Measurements from ENCODE around the gene OSBPL3.
"Not testable (repeated sequence)": the region's sequence is repeated elsewhere in the genome, so short reads cannot be mapped to it uniquely, and the experiment has no call there.

OSBPL3 gene

DNA sequence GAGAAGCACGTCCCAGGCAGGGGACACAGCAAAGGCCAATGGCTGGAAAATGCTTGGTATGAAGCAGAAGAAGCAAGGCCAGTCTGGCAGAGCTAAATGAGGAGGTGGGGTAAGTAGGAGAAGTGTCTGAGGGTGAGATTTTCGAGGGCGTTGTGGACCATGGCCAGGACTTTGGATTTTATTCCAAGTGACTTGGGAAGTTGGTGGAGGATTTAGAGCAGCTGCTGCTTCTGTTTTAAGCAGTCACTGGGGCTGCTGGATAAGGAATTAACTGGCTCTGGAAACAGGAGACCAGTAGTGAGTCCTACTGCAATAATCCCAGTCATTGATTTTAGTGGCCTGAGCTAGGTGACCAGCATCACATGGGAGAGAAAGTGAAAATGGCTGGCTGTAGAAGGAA is 155.1 kb downstream of the OSBPL3 start:
- no peak for DNase-seq

DNA sequence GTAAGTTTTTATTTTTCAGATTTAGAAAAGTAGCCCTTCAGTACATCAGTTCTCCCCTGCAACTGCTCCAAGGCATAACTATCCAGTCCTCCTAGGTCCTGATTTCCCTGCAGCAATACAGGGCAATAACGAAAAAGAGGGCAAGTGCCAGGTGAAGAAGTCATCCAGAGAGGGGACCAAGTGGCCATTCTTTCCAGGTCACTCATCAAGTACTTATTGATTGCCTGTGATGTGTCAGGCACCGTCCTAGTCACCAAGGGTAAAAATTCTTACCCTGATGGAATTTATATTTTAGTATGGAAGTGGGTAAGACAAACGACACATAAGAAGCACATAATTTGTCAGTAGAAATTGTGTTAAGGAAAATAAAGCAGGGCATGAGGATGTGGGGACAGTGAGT is 155.6 kb downstream of the OSBPL3 start:
- DNase-seq: no peak

DNA sequence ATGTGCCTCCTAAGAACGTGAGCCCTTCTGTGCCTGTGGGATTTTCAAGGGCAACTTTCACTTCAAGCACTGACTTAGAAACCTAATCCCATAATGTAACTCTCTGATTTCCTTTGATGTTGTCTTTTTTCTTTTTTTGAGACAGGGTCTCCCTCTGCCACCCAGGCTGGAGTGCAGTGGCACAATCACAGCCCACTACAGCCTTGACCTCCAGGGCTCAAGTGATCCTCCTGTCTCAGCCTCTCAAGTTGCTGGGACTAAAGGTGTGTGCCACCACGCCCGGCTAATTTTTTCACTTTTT is 158.3 kb downstream of the OSBPL3 start:
- DNase-seq: no peak

DNA sequence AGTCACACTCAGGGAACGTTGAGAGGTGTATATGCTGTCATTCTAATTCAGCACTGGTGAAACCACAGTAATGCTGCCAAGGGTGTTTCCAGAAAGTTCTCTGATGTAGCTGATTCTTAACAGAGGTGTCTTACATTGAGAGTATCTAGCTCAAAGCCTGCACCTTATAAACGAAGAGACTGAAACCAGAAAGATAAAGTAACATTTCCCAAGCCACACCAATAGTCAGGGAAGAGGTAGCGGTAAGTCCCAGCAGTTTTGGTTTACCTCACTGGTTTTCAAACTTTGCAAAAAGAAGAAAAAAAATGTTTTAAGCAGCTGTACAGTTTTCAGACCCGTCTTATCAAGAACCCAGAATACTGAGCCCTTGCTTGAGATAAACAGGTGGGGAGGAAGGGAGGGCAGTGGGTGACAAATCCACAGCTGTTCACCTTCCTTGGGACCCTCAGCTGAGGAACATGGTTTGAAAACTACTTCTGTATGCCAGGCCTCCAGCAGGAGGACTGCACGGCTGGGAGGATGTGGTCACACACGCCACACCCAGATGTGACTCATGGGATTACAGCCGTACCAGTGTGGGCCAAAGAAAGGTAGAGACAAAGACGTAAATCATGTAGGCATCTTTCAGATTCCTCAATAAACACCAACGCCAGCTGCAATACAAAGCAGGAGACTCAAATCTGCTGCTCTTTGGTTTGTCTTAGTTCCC is 158.8 kb downstream of the OSBPL3 start:
- DNase-seq: peak; percentile 77

DNA sequence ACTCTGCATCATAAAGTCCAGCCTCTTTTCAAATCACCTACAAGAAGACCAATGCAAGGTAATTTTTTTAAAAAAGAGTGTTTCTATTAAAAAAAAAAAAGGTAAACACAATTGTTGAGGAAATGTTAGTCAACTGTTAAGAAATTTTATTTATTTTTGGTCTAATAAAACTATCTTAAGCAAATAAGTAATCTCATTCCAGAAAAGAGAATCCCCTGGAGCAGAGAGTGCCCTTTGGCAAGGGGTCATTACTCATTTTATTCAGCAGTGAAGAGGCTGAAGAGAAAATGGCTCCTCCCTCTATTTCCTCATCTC is 159.3 kb downstream of the OSBPL3 start:
- DNase-seq: no peak

DNA sequence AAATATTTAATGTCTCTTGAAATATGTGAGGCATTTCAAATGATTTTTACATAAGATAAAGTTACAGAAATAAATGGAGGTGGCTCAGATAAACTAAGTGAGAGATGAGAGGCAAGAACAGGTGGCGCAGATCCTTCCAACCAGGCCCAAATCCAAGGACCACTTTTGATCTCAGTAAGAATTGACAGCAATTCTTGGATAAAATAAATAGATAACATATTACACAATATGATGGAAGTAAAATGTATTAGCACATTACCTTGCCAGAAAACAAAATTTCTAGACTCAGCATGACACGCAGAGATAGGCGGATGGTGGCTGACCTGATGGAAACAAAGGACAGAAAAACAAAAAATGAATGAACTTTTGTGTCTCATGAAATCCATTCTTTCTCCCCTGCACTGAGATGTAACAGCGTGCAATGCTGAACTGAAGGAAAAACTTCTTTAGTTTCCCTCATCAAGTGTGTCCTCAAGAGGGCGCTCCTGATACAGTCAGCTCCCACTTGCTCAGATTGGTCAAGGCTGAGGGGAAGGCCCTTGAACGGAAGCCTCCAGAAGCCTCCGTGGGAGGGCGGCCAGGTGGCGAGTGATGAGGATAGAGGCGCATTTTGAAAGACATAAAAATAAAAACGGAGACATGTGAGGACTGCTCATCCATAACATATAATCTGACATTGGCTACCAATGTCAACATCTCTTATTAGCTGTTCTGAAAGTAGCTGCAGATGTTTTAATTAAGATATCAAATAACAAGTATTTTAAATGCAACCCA is 159.9 kb downstream of the OSBPL3 start:
- DNase-seq: peak; percentile 60

DNA sequence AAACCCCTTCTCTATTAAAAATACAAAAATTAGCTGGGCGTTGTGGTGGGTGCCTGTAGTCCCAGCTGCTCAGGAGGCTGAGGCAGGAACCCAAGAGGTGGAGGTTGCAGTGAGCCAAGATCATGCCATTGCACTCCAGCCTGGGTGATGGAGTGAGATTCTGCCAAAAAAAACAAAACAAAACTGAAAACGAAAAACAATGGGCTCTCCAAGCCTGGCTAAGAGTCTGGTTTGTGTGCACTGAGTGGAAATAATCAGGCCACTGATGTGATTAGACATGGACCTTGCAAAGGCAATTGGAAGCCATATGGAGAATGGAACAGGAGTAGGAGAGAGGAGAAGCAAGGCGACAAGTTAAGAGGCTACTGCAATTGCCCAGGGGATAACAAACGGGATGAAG is 162.6 kb downstream of the OSBPL3 start:
- DNase-seq: no peak

DNA sequence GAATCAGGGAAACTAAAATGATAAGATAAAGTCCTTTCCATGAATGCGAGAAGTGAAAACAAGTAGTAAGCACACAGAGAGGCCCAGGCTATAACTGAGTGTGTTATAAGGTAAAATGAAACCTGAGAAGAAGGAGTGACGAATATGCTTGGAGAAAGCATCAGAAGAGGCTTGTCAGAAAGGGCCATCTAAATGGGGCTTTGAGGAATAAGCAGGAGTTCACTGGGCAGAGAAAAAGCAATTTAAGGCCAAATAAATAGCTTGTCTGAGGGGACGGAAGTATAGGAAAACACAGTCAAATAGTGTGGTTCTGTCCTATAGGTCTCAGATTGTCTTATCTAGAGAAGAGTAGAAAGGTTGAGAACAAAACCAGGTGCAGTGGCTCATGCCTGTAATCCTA is 163.1 kb downstream of the OSBPL3 start:
- DNase-seq: no peak

DNA sequence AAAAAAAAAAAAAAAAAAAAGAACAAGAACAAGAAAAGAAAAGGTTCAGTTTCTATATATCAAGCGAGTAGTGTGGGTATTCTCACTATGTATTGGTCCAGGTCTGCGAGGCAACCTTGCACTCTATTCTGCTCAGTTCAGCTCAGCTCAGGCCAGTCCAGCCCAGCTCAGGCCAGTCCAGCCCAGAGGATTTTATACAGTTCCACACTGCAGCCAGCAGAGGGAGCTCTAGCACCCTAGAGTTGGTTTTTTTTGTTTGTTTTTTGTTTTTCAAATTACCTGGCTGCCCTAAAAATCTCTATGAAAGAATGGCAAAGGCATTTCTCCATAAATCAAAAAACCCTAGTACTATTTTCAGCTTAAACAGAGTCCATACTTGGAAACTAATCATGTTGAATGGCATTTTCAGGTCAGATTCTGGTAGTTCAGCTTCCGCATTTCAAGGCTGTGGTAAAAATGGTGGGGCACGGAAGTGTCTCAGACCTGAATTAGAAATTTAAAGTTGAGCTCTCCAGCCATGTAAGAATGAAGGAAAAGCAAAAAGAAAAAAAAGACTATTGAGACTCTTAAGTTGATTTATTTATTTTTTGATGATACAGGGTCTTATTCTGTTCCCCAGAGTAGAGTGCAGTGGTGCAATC is 167.6 kb downstream of the OSBPL3 start:
- peak; percentile 44 for DNase-seq

DNA sequence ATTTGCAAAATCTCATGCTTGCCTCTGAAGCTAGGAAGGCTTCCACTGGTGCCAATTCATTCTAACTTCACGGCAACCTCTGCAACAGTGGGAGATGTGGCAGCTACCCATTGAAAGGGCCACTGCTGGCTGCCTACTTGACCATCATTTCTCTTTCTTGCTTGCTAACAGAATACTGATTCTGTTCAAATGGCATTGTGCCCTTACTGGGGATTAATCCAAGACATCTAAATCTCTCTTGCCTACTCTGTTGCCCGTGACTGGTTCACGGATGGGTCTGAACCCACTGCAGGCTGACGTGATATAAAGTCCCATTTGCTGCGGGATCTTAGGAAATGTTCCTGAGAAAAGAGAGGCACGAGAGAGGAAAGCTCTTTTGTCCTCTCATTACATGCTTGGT is 171.5 kb downstream of the OSBPL3 start:
- no peak for DNase-seq

DNA sequence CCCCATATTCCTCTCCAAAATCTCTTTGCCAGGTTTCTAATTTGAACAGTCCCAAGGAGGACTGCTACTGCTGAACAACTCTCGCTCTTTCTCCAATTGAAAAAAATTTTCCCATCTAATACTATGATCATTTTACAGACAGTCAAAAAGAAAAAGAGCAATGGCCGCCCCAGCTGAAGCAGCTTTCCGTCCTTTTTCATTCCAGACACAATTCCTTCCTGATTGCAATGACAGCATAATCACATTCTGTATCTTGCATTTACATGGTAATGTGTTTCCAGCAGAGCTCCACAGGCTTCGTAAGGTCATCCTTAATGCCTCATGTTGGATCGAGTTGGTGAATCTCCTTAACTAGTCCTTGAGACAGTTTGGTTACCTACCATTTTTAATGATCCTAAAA is 177.7 kb downstream of the OSBPL3 start:
- no peak for DNase-seq

DNA sequence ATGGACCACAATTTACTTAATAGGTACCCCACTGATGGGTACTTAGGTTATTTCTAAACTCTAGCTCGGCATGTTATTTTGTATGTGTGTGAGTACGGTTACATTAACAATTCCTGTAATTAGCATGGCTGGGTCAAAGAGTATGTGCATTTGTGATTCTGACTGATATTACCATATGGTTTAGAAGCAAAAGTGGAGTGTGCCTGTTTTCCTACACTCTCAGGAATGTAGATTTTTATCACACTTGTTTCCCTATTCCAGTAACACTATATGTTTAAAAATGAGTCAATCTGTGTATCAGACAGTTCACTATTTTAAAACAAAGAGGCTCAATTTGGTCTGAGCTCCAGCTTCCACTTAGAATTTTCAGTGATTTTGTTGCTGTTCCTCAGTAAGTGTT is 178.1 kb downstream of the OSBPL3 start:
- DNase-seq: no peak

DNA sequence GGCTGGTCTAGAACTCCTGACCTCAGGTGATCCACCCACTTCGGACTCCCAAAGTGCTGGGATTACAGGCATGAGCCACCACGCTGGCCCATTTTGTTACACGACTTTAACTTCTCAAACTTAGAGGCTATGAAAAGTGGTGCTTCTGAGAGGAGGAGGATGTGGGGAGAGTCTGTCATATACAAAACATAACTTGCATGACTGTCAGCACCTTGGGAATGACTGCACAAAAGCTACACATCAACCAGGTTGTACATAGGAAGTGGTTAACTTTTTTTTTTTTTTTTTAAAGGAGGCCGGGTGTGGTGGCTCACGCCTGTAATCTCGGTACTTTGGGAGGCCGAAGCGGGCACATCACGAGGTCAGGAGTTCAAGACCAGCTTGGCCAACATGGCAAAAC is 179.3 kb downstream of the OSBPL3 start:
- no peak for DNase-seq

DNA sequence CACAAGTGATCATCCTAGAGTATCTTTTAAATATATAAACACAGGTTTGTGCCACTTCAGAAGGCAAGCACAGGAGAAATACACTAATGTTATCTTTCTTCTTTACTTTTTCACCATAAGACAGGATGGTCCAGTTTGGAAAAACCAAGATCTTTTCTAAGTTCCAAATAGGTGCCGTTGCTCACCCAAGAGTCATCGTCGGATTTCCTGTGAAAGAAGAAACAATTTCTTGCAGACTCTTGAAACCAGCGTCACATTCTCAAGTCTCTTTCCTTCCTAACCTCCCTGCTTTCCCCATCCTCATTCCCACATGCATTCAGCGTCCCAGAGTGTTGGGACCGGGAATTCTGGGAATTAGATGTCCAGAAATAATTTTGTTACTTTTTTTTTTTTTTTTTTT is 179.9 kb downstream of the OSBPL3 start:
- DNase-seq: no peak

DNA sequence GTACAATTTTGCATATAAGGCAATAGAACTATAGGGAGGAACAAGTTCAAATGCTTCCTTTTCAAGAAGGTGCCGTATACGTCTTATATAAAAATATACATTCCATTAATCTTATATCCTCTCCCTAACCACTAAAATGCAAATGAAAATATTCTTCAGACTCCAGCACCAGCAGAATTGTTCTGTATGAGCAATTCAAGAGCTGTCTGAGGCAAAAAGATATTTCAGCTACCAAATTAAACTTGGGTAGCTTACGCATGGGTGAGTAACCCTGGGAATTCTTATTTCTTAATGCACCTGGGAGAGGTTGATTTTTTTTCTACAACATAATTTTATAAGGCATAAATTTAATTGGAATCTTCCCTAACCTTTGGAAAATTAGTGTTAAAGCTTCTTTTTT is 180.5 kb downstream of the OSBPL3 start:
- no peak for DNase-seq

DNA sequence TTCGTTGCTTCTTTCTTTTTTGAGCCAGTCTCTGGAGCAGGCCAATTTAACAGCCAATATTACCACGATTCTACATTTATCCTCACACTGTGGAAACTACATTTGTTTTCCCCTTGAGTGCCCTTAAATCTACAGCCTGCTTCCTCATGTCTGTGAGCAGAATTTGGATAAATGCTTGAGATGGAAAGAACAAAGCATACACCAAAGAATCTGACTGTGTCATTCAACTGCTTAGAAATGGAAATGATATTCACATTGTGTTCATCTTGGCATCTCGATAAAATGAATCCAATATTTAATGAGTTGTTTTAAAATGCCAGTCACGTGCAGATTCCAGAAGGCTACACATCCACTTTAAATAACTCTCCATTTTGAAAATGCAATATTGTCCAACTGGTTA is 181.7 kb downstream of the OSBPL3 start:
- DNase-seq: no peak

DNA sequence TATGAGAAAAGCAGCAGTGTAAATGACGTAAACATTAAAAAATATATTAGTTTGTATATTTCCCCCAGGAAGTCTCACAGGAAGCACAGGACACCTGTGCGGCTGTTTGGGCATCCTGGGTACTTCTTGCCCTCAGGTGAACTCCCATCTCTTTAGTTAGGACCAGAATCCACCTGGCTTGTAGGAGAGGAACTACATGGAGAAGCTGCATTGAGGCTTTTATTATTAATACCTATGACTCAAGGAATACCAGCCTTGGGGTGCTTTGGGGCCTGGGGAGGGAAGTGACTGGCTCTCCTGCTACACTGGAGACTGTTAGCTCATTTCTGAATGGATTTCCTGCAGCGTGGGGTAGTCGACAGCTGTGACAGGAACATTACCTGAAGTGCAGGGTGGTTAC is 182.7 kb downstream of the OSBPL3 start:
- DNase-seq: no peak

DNA sequence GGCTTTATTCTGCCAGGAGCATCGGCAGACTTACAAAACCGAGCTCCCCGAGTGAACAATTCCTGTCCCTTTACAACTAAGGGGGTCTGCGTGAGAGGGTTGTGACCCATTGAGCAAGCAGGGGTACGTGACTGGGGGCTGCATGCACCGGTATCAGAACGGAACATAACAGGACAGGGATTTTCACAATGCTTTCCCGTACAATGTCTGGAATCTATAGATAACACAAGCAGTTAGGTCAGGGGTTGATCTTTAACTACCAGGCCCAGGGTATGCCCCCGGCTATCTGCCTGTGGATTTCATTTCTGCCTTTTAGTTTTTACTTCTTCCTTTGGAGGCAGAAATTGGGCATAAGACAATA is 184.6 kb downstream of the OSBPL3 start:
- no peak for DNase-seq

DNA sequence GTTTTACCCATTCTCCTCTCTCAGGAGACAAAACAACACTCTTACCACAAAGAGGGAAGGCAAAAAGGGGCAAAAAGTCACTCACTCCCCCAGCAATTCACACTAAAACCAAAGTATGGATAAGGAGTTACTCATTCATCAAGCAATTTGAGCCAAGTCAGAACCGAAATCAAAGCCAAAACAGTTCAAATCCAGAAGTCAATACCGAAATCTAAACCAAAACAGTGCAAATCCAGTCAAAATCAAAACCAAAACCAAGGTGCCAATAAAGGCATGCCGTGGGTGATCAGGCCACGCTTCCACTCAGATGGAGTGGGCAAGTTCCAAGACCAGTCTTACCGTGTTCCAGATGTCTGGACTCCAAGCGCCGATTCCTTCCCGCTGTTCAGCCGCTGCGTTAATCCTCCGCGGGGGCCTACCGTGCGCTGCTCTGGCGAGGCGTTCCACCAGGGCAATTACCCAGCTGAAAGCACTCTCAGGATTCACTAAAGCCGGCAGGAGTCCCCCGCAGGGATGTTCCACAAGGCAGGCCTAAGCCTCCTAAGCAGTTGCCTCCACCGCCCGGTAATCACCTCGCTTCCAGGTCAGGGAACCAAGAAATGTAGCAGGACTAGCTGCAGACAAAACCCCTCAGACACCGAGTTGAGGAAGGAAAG is 185.1 kb downstream of the OSBPL3 start:
- not testable (repeated sequence) for DNase-seq

DNA sequence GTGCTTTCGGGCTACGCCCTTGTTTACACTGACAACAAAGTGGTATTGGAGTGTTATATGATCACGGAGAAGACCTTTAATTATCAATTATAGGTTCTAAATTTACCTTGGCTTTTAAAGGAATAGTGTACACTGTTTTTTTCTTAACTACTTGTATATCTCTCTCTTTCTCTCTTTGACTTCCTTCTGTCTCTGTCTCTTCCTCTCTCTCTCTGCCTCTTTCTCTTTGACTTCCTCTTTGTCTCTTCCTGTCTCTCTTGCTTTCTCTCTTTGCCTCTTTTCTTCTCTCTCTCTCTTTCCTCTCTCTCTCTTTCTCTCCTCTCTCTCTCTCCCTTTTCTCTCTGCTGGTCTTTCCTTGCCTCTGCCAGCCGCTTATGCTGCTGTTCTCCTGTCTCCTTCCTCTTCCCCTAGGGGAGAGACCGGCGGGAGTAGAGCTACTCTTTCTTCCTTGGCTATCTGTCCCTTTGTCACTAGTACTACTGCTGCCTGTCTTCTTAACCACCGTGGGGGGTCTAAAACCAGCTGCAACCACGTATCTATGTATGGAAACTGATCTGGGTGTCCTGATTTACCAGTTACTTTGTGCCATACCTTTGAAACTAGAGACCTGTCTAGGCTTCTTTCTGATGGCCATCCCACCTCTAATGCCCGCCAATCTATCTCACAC is 185.9 kb downstream of the OSBPL3 start:
- DNase-seq: no peak

DNA sequence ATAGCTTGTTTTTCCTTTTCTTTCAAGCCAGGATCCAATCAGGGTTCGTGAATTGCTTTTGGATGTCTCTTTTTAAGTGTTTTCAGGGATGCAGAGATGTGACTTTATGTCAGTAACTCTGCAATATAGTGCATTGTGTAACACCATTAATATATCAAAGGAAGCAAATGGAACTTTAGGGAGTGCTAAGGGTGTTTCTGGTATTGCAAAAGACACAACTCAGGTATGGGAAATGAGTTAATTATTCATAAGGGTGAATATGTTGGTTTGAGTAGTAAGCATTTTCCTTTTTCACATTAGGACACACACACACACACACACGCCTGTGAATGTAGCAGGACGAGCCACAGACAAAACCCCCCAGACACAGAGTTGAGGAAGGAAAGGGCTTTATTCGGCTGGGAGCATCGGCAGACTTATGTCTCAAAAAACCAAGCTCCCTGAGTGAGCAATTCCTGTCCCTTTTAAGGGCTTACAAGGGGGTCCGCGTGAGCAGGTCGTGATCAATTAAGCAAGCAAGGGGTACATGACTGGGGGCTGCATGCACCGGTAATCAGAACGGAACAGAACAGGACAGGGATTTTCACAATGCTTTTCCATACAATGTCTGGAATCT is 190.9 kb downstream of the OSBPL3 start:
- no peak for DNase-seq

DNA sequence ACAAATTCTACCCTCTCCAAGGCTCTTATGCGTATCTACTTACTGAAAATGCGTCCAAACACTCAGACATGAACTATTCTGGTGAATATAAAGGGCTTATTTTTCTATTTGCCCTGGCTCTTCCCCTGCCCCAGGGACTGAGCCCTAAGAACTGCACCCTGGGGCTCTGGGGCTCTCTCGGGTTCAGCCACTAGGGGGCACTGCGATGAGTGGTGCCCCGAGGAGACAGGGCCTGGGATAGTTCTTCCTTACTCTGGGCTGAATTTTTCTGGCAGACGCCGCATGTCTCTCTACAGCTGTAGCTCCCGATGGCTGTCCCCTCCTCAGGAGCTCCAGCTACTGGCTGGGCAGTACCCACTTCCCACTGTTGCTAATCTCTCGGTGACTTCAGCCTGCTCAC is 191.9 kb downstream of the OSBPL3 start:
- no peak for DNase-seq

DNA sequence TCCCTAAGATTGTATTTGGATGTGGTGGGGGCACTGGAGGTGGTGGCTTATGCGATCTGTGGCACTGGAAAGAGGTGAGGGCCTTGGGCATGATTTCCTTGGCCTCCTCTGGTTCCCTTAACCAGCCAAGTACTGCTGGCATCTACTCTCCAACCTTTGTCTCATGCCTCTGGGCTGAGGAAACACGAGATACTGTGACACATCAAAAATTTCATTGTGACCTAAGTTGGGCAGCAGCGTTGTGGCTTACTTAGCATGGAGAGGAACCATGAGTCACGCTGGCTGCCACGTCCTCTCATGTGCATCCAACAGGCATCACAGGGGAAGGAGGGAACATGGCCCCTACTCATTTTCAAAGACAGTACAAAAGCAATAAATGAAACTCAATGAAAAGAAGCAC is 193.0 kb downstream of the OSBPL3 start:
- DNase-seq: no peak

All from activated CD8-positive, alpha-beta memory T cell treated with anti-CD3 and anti-CD28 coated beads, Interleukin-2, amount 50 U/mL, for 4 hours (primary cell).